Activated CD4-positive, alpha-beta T cell treated with anti-CD3 and anti-CD28 coated beads, Interleukin-2, amount 50 U/mL, for 4 hours (primary cell): ENCODE results near the gene TERT.

Experiments
- DNase-seq, 2 experiments: peaks; one replicate each; pipeline ENCODE4 v3.0.0-alpha.2; 2020

TERT gene

GRCh38 chr5:1255081-1255561 is 39.7 kb downstream of the TERT start:
- peak; percentile 21 to 24 for DNase-seq

GRCh38 chr5:1254196-1254595 is 40.7 kb downstream of the TERT start:
- no peak for DNase-seq

GRCh38 chr5:1253456-1254105 is 41.3 kb downstream of the TERT start:
- no peak for DNase-seq

GRCh38 chr5:1252681-1253080 is 42.2 kb downstream of the TERT start:
- no peak for DNase-seq

- no peak for DNase-seq
These were observed 42.9 kb downstream of the TERT start for GRCh38 chr5:1251678-1252580.

- DNase-seq: no peak
These were observed 45.2 kb downstream of the TERT start for GRCh38 chr5:1249366-1250280.

GRCh38 chr5:1247811-1248210 is 47.1 kb downstream of the TERT start:
- no peak for DNase-seq

GRCh38 chr5:1246711-1247431 is 48.0 kb downstream of the TERT start:
- DNase-seq: no peak

GRCh38 chr5:1245905-1246576 is 48.8 kb downstream of the TERT start:
- no peak for DNase-seq

GRCh38 chr5:1244976-1245375 is 49.9 kb downstream of the TERT start:
- DNase-seq: no peak

- DNase-seq: no peak
These were observed 50.6 kb downstream of the TERT start for GRCh38 chr5:1244255-1244654.

GRCh38 chr5:1243487-1244130 is 51.3 kb downstream of the TERT start:
- DNase-seq: no peak

- DNase-seq: no peak
These were observed 52.0 kb downstream of the TERT start for GRCh38 chr5:1242733-1243486.

GRCh38 chr5:1241509-1242080 is 53.3 kb downstream of the TERT start:
- DNase-seq: no peak

GRCh38 chr5:1240496-1241260 is 54.2 kb downstream of the TERT start:
- DNase-seq: no peak

- no peak for DNase-seq
These were observed 55.2 kb downstream of the TERT start for GRCh38 chr5:1239505-1240251.

- DNase-seq: no peak
These were observed 59.0 kb downstream of the TERT start for GRCh38 chr5:1235838-1236237.

- no peak for DNase-seq
These were observed 59.5 kb downstream of the TERT start for GRCh38 chr5:1235379-1235778.

- DNase-seq: no peak
These were observed 62.1 kb downstream of the TERT start for GRCh38 chr5:1232780-1233179.
